Measurements from ENCODE around the gene DLGAP1.

- TF ChIP-seq ZFX (IDR thresholded peaks at IDR 0.05) (no peak), MAX (IDR thresholded peaks at IDR 0.05) (no peak), CTCF (IDR thresholded peaks at IDR 0.05 in 2 of 3, conservative IDR thresholded peaks at IDR 0.05 in 1 of 3; ENCODE audit: borderline replicate concordance in 1 of 3, insufficient read depth in 1 of 3, low read depth in 2 of 3, low read length in 2 of 3) (no peak), EGR1 (IDR thresholded peaks at IDR 0.05; ENCODE audit: low read depth) (no peak), POLR2A (IDR thresholded peaks at IDR 0.05; ENCODE audit: borderline replicate concordance, extremely low read depth, insufficient read depth, insufficient read length) (no peak), RAD21 (IDR thresholded peaks at IDR 0.05; ENCODE audit: low read depth) (no peak), FOSL1 (IDR thresholded peaks at IDR 0.05; ENCODE audit: low read depth) (no peak), YY1 (IDR thresholded peaks at IDR 0.05; ENCODE audit: extremely low read depth, insufficient replicate concordance, low read depth, low read length) (no peak), CEBPB (IDR thresholded peaks at IDR 0.05; ENCODE audit: low read depth) (no peak), TCF7L2 (IDR thresholded peaks at IDR 0.05; ENCODE audit: borderline replicate concordance, extremely low read depth, insufficient read depth, insufficient read length) (no peak), SRF (IDR thresholded peaks at IDR 0.05; ENCODE audit: low read depth) (no peak), EZH2 (IDR thresholded peaks at IDR 0.05) (no peak)
- TF ChIP-seq, protein P1, sequence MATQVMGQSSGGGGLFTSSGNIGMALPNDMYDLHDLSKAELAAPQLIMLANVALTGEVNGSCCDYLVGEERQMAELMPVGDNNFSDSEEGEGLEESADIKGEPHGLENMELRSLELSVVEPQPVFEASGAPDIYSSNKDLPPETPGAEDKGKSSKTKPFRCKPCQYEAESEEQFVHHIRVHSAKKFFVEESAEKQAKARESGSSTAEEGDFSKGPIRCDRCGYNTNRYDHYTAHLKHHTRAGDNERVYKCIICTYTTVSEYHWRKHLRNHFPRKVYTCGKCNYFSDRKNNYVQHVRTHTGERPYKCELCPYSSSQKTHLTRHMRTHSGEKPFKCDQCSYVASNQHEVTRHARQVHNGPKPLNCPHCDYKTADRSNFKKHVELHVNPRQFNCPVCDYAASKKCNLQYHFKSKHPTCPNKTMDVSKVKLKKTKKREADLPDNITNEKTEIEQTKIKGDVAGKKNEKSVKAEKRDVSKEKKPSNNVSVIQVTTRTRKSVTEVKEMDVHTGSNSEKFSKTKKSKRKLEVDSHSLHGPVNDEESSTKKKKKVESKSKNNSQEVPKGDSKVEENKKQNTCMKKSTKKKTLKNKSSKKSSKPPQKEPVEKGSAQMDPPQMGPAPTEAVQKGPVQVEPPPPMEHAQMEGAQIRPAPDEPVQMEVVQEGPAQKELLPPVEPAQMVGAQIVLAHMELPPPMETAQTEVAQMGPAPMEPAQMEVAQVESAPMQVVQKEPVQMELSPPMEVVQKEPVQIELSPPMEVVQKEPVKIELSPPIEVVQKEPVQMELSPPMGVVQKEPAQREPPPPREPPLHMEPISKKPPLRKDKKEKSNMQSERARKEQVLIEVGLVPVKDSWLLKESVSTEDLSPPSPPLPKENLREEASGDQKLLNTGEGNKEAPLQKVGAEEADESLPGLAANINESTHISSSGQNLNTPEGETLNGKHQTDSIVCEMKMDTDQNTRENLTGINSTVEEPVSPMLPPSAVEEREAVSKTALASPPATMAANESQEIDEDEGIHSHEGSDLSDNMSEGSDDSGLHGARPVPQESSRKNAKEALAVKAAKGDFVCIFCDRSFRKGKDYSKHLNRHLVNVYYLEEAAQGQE (IDR thresholded peaks at IDR 0.05; ENCODE audit: low read depth), result no peak
These were observed 575.8 kb downstream of the DLGAP1 start for GRCh38 chr18:3879114-3879835.

Measured in HCT116 (cell line).